Measurements from ENCODE around the gene MAP4K1. TPM values are rescaled to one million over a fixed set of nuclear protein-coding genes. Genes with fewer than 3 reads are reported as not detected.
"Not testable (repeated sequence)": the region's sequence is repeated elsewhere in the genome, so short reads cannot be mapped to it uniquely, and the experiment has no call there.

MAP4K1 gene
- polyA plus RNA-seq, 1 donor from 2014 or later: 1.0 TPM

DNA sequence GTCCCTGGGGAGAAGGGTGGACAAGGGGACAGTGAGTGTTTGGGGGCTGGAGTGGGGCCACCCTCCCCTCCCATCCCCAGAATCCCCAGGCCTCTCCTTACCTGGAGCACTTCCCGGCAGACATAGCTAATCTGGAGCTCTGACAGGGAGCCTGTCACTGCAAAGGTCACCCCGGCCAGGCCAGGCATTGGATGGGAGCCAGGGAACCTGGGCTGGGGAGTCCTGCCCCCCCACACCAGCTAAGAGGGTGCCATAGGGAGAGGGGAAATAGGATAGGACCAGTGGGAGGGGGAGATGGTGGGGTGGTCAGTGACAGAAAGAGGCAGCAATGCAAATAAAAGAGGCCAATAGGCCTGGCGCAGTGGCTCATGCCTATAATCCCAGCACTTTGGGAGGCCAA is 3.5 kb downstream of the MAP4K1 start:
- TF ChIP-seq SMC3 (conservative IDR thresholded peaks at IDR 0.05; ENCODE audit: poor library complexity) (no peak), MXI1 (conservative IDR thresholded peaks at IDR 0.05; ENCODE audit: poor library complexity, severe bottlenecking) (no peak), POLR2AphosphoS5 (IDR thresholded peaks at IDR 0.05) (no peak), RAD21 (conservative IDR thresholded peaks at IDR 0.05) (no peak), EZH2 (IDR thresholded peaks at IDR 0.05; ENCODE audit: borderline replicate concordance, insufficient read depth, low read length, poor library complexity, severe bottlenecking) (no peak), TAF1 (IDR thresholded peaks at IDR 0.05; ENCODE audit: low read depth) (no peak), EP300 (conservative IDR thresholded peaks at IDR 0.05; ENCODE audit: poor library complexity, severe bottlenecking) (no peak)
- TF ChIP-seq, protein P1, sequence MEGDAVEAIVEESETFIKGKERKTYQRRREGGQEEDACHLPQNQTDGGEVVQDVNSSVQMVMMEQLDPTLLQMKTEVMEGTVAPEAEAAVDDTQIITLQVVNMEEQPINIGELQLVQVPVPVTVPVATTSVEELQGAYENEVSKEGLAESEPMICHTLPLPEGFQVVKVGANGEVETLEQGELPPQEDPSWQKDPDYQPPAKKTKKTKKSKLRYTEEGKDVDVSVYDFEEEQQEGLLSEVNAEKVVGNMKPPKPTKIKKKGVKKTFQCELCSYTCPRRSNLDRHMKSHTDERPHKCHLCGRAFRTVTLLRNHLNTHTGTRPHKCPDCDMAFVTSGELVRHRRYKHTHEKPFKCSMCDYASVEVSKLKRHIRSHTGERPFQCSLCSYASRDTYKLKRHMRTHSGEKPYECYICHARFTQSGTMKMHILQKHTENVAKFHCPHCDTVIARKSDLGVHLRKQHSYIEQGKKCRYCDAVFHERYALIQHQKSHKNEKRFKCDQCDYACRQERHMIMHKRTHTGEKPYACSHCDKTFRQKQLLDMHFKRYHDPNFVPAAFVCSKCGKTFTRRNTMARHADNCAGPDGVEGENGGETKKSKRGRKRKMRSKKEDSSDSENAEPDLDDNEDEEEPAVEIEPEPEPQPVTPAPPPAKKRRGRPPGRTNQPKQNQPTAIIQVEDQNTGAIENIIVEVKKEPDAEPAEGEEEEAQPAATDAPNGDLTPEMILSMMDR (IDR thresholded peaks at IDR 0.05; ENCODE audit: poor library complexity, severe bottlenecking): no peak
- TF ChIP-seq, protein P2, sequence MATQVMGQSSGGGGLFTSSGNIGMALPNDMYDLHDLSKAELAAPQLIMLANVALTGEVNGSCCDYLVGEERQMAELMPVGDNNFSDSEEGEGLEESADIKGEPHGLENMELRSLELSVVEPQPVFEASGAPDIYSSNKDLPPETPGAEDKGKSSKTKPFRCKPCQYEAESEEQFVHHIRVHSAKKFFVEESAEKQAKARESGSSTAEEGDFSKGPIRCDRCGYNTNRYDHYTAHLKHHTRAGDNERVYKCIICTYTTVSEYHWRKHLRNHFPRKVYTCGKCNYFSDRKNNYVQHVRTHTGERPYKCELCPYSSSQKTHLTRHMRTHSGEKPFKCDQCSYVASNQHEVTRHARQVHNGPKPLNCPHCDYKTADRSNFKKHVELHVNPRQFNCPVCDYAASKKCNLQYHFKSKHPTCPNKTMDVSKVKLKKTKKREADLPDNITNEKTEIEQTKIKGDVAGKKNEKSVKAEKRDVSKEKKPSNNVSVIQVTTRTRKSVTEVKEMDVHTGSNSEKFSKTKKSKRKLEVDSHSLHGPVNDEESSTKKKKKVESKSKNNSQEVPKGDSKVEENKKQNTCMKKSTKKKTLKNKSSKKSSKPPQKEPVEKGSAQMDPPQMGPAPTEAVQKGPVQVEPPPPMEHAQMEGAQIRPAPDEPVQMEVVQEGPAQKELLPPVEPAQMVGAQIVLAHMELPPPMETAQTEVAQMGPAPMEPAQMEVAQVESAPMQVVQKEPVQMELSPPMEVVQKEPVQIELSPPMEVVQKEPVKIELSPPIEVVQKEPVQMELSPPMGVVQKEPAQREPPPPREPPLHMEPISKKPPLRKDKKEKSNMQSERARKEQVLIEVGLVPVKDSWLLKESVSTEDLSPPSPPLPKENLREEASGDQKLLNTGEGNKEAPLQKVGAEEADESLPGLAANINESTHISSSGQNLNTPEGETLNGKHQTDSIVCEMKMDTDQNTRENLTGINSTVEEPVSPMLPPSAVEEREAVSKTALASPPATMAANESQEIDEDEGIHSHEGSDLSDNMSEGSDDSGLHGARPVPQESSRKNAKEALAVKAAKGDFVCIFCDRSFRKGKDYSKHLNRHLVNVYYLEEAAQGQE (IDR thresholded peaks at IDR 0.05; ENCODE audit: borderline replicate concordance): no peak
- H2AFZ ChIP-seq (ENCODE audit: low read depth, low read length): no peak overlapping the region
- H3K4me2 ChIP-seq (ENCODE audit: low read length): no peak overlapping the region
- no peaks in the 10 kb centered on the region for H3K9me3 ChIP-seq (ENCODE audit: low read length)
- H3K27ac ChIP-seq (ENCODE audit: low read length): no peak overlapping the region
- H3K36me3 ChIP-seq (ENCODE audit: insufficient read depth, low read length): no peaks in the 10 kb centered on the region
- no peak overlapping the region for H3K9ac ChIP-seq (ENCODE audit: low read length)
- no peaks in the 10 kb centered on the region for H3K27me3 ChIP-seq (ENCODE audit: insufficient read depth, low read depth, low read length)
- H3K79me2 ChIP-seq (replicated peaks; ENCODE audit: insufficient read depth, low read length): peaks cover 2% of the 10 kb centered on the region
- no peaks in the 10 kb centered on the region for H4K20me1 ChIP-seq (ENCODE audit: insufficient read depth)
- H3F3A ChIP-seq (ENCODE audit: insufficient read depth, low read length, poor library complexity, severe bottlenecking): no peaks in the 10 kb centered on the region
- no peak overlapping the region for H3K4me3 ChIP-seq (ENCODE audit: low read length)
- no peaks in the 10 kb centered on the region for H3K9me2 ChIP-seq (ENCODE audit: insufficient read depth, low read length)

DNA sequence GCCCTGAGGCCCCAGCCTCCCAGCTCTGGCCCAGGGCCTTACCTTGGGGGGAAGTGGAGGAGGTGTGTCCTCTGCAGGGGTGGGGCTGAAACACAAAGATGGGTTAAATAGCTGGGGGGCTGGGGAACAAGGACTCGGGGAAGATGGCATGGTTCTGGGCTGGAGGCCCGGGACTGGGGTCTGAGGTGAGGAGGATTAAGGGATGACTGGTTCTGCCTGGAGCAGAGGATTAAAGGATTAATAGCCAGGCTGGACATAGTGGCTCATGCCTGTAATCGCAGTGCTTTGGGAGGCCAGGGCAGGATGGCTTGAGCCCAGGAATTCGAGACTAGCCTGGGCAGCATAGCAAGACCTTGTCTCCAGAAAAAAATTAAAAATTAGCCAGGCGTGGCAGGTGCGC is 11.6 kb downstream of the MAP4K1 start:
- Histone ChIP-seq H3K9me3 (ENCODE audit: low read length) (no peaks in the 10 kb centered on the region), H3K4me2 (ENCODE audit: low read length) (no peak overlapping the region), H3K27me3 (ENCODE audit: insufficient read depth, low read depth, low read length) (no peaks in the 10 kb centered on the region), H2AFZ (ENCODE audit: low read depth, low read length) (no peak overlapping the region), H3K9ac (ENCODE audit: low read length) (no peak overlapping the region), H3K36me3 (ENCODE audit: insufficient read depth, low read length) (no peaks in the 10 kb centered on the region), H3K9me2 (ENCODE audit: insufficient read depth, low read length) (no peaks in the 10 kb centered on the region), H3K79me2 (replicated peaks; ENCODE audit: insufficient read depth, low read length) (no peaks in the 10 kb centered on the region), H3F3A (ENCODE audit: insufficient read depth, low read length, poor library complexity, severe bottlenecking) (no peaks in the 10 kb centered on the region), H3K27ac (ENCODE audit: low read length) (no peak overlapping the region), H3K4me3 (ENCODE audit: low read length) (no peak overlapping the region), H4K20me1 (ENCODE audit: insufficient read depth) (no peaks in the 10 kb centered on the region)
- TF ChIP-seq TAF1 (IDR thresholded peaks at IDR 0.05; ENCODE audit: low read depth): no peak
- no peak for TF ChIP-seq MXI1 (conservative IDR thresholded peaks at IDR 0.05; ENCODE audit: poor library complexity, severe bottlenecking)
- TF ChIP-seq, protein P2 (IDR thresholded peaks at IDR 0.05; ENCODE audit: borderline replicate concordance): no peak
- no peak for TF ChIP-seq SMC3 (conservative IDR thresholded peaks at IDR 0.05; ENCODE audit: poor library complexity)
- no peak for TF ChIP-seq EZH2 (IDR thresholded peaks at IDR 0.05; ENCODE audit: borderline replicate concordance, insufficient read depth, low read length, poor library complexity, severe bottlenecking)
- TF ChIP-seq EP300 (conservative IDR thresholded peaks at IDR 0.05; ENCODE audit: poor library complexity, severe bottlenecking): no peak
- TF ChIP-seq, protein P1 (IDR thresholded peaks at IDR 0.05; ENCODE audit: poor library complexity, severe bottlenecking): no peak
- TF ChIP-seq RAD21 (conservative IDR thresholded peaks at IDR 0.05): no peak
- TF ChIP-seq POLR2AphosphoS5 (IDR thresholded peaks at IDR 0.05): no peak

DNA sequence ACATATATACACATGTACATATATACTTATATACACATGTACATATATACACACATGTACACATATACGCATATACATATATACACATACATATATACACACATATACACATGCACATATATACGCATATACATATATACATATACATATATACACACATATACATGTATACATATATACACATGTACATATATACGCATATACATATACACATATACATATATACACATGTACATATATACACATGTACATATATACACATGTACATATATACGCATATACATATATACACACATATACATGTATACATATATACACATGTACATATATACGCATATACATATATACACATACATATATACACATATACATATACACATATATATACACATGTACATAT is 14.9 kb downstream of the MAP4K1 start:
- not testable (repeated sequence) for H3K27ac ChIP-seq (ENCODE audit: low read length); H3K4me3 ChIP-seq (ENCODE audit: low read length); H4K20me1 ChIP-seq (ENCODE audit: insufficient read depth); H2AFZ ChIP-seq (ENCODE audit: low read depth, low read length); H3F3A ChIP-seq (ENCODE audit: insufficient read depth, low read length, poor library complexity, severe bottlenecking); H3K36me3 ChIP-seq (ENCODE audit: insufficient read depth, low read length); H3K4me2 ChIP-seq (ENCODE audit: low read length); H3K9me2 ChIP-seq (ENCODE audit: insufficient read depth, low read length); H3K27me3 ChIP-seq (ENCODE audit: insufficient read depth, low read depth, low read length); H3K79me2 ChIP-seq (replicated peaks; ENCODE audit: insufficient read depth, low read length); H3K9me3 ChIP-seq (ENCODE audit: low read length); H3K9ac ChIP-seq (ENCODE audit: low read length)
